Lower lobe of right lung (tissue), 2 donors: Measurements from ENCODE around the gene RANBP9. TPM values are rescaled to one million over a fixed set of nuclear protein-coding genes. Genes with fewer than 3 reads are reported as not detected.

Experiments
- ATAC-seq, 2 donors: fragments of 200-7000 bp; cut with Tn5 transposase; one replicate each; pipeline ENCODE4 v1.9.1; 2020 to 2022; ENCODE audit warnings: mild to moderate bottlenecking in 2 of 2, moderate library complexity in 2 of 2
- DNase-seq: peaks from one replicate; pipeline ENCODE4 v3.0.0-alpha.2; 2020
- H3K27ac ChIP-seq: fragments of 200-600 bp; one replicate; pipeline ENCODE4 v1.8.0; 2022
- H3K27me3 ChIP-seq: fragments of 200-600 bp; one replicate; pipeline ENCODE4 v1.8.0; 2022; ENCODE audit warnings: low read depth
- H3K36me3 ChIP-seq: fragments of 200-600 bp; one replicate; pipeline ENCODE4 v1.8.0; 2022; ENCODE audit warnings: mild to moderate bottlenecking
- H3K4me1 ChIP-seq: fragments of 200-600 bp; one replicate; pipeline ENCODE4 v1.8.0; 2022
- H3K4me3 ChIP-seq: fragments of 200-600 bp; one replicate; pipeline ENCODE4 v1.8.0; 2022; ENCODE audit warnings: mild to moderate bottlenecking
- H3K9me3 ChIP-seq: fragments of 200-600 bp; one replicate; pipeline ENCODE4 v1.8.0; 2022
- CTCF ChIP-seq: fragments of 200-600 bp; IDR thresholded peaks from one replicate; pipeline ENCODE4 v1.8.0; 2022; ENCODE audit warnings: antibody characterized with exemption, mild to moderate bottlenecking
- intact Hi-C: fragments of 100-400 bp; cut with DNase I; formaldehyde crosslinking; loops from one replicate; pipeline ENCODE4 v1.11.0; 2022
- total RNA-seq: library from RNA; stranded (reverse); fragmentation: NEBNext Ultra II Directional; extraction: Animal tissue kit (Norgen Biotek cat#: 25700); gene quantifications from one replicate; pipeline ENCODE4 v1.2.1, GENCODE V29; 2021
- donor health status: DM: no; HTN: yes; CAD: no; lungs with severe emphysema.

Gene RANBP9
- total RNA-seq, 1 donor from 2014 or later, result 37.0 TPM

DNA sequence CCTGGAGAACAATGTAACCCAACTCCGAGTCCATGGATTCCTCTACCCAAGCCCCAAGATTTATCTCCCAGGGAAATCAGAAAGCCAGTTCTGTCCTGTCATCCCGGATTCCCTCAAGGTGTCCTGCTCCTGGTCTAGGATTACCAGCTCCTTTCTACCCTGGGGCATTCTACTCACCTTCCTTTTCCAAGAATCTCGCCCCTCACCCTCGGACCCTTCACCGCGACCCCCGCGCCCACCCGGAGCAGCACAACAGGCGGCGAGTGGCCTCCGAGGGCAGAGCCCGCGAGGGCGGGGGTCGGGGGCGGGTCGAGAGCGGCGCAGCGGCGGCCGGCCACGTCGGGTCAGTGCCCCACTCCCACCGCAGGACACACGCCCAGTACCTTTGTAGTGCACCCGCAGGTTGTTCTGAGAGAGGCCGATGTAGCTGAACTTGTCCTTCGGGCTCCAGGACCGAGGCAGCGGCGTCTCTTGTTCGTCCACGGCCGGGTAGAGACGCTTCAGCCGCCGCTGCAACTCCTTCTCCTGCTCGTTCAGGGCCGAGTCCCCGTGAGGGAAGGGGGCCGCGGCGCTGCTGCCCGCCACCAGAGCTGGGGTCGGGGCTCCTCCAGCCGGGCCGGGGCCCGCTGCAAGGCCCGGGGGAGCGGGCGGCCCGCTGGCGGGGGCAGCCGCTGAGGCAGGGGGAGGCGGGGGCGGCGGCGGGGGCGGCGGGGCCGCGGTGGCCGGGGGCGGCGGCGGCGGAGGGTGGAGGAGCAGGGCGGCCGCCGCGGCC is 897 bp downstream of the RANBP9 start:
- intact Hi-C loops, result no loop called here

DNA sequence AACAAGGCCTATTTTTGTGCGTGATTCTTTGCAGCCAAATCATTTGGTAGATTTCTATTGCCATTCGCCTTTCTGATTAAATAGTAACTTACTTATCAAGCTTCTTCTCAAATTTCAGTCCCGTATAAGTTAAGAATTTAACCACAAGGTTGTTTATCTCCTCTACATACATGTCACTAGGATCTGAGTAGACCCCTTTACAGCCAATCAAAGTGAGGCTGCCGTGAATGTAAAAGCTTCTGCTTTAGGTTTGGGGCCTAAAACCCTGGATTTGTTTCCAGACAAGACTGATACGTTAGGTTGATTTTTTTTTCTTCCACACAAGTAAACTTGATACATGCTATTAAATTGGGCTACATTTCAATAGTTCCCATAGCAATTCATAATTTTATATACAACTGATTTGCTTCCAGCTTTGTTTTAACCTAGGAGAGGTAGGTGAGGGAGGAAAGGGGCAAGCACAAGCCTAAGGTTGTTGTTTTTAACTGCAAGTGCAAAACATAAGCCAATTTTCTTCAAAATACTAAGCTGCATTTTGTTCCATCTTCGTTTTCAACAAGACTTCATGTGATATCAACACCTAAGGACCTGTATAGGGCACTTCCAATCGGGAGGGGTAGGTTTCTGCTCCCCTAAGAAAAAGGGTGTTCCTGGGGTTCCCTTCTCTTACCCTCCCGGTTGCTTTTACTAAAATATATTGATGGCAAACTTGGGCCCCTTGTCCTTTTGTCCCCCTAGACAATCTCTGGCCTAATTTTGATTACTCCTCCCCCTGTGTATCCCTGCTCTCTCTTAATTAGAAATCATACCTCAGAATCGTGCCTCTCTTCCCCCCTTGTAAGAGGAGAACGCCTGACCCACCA is 1.7 kb downstream of the RANBP9 start:
- no peaks in the 10 kb centered on the region for H3K36me3 ChIP-seq
- peak overlapping the region; percentile 85 for H3K4me3 ChIP-seq
- no peaks in the 10 kb centered on the region for H3K27me3 ChIP-seq
- H3K9me3 ChIP-seq, result no peaks in the 10 kb centered on the region
- ATAC-seq, result no peak
- no peak for DNase-seq
- H3K27ac ChIP-seq, result peak overlapping the region; percentile 89
- no peak for TF ChIP-seq CTCF
- intact Hi-C loops, result no loop called here
- peaks cover 35% of the 10 kb centered on the region for H3K4me1 ChIP-seq

More for the DNA sequence above, 897 bp downstream of the RANBP9 start:
- Histone ChIP-seq H3K9me3 (no peaks in the 10 kb centered on the region), H3K36me3 (no peaks in the 10 kb centered on the region), H3K4me1 (peaks cover 35% of the 10 kb centered on the region), H3K27me3 (no peaks in the 10 kb centered on the region), H3K27ac (peak overlapping the region; percentile 89), H3K4me3 (peak overlapping the region; percentile 85)
- DNase-seq (peak; percentile 71), ATAC-seq (peak; percentile 40 to 48)
- no peak for TF ChIP-seq CTCF

DNA sequence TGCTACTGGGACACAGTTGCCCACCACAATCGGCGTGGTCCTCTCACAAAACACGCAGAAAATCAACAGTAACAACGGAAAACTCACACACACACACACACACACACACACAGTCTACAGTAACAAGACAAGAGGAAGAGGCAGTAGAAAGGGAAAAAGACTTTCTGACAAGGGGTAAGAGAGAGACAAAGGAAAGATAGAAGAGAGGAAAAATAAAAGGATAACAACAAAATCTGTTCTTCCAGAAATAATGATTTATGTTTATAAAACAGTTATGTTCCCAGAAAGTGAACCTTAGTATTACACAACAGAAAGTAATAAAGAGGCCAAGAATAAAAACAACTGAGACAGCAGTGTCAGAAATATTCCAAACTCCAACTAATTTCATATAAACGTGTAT is 2.9 kb downstream of the RANBP9 start:
- H3K27me3 ChIP-seq, result no peaks in the 10 kb centered on the region
- no peak for ATAC-seq
- no peaks in the 10 kb centered on the region for H3K36me3 ChIP-seq
- H3K4me3 ChIP-seq, result peak overlapping the region; percentile 85
- TF ChIP-seq CTCF, result no peak
- H3K4me1 ChIP-seq, result peaks cover 43% of the 10 kb centered on the region
- peak overlapping the region; percentile 89 for H3K27ac ChIP-seq
- no peak for DNase-seq
- intact Hi-C loops, result no loop called here
- H3K9me3 ChIP-seq, result no peaks in the 10 kb centered on the region

GRCh38 chr6:13703496-13703895 is 8.1 kb downstream of the RANBP9 start:
- ATAC-seq (no peak), DNase-seq (no peak)
- Histone ChIP-seq H3K27ac (no peak overlapping the region), H3K27me3 (no peaks in the 10 kb centered on the region), H3K9me3 (no peaks in the 10 kb centered on the region), H3K4me3 (no peak overlapping the region), H3K4me1 (peaks cover 49% of the 10 kb centered on the region), H3K36me3 (no peaks in the 10 kb centered on the region)
- TF ChIP-seq CTCF, result no peak
- intact Hi-C loops, result no loop called here

DNA sequence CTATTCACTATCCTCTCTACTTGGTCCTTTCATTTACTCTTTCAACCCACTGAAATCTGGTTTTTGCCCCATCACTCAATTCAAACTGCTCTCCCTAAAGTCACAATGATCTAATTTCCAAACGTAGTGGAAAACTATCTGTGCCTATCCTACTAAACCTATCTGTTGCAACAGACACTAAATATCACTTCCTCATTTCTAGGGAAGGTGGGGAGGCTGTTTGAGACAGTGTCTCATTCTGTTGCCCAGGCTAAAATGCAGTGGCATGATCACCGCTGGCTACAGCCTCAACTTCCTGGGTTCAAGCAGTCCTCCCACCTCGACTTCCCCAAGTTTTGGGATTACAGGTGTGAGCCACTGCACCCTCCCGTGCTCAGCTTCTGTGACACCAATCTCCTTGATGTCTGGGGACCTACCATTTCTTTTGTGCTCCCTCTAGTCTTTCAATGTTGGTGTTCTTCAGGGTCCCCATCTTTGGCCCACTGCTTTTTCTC is 8.8 kb downstream of the RANBP9 start:
- H3K27ac ChIP-seq, result no peak overlapping the region
- no peak overlapping the region for H3K4me3 ChIP-seq
- intact Hi-C loops, result no loop called here
- H3K4me1 ChIP-seq, result peaks cover 47% of the 10 kb centered on the region
- DNase-seq (no peak), ATAC-seq (peak; percentile 51 to 66)
- H3K27me3 ChIP-seq, result no peaks in the 10 kb centered on the region
- H3K9me3 ChIP-seq, result no peaks in the 10 kb centered on the region
- TF ChIP-seq CTCF, result no peak
- H3K36me3 ChIP-seq, result no peaks in the 10 kb centered on the region
